WTC11 (cell line): ENCODE results near the gene SLC6A2. TPM values are rescaled to one million over a fixed set of nuclear protein-coding genes. Genes with fewer than 3 reads are reported as not detected.

Experiments
- ATAC-seq: fragments of 200-7000 bp; cut with Tn5 transposase; 2 replicates; pipeline ENCODE4 v1.10.0; 2021; ENCODE audit warnings: mild to moderate bottlenecking, moderate library complexity
- CTCF ChIA-PET: fragments of 300-600 bp; sonication (Branson Sonifier 250); formaldehyde crosslinking; loops from one replicate; lab custom pipeline; 2021; ENCODE audit warnings: antibody characterized with exemption; lab: Charles Lee
- POLR2A ChIA-PET: fragments of 350-600 bp; sonication (Branson Sonifier 250); formaldehyde crosslinking; loops from one replicate; lab custom pipeline; 2021; ENCODE audit warnings: antibody characterized with exemption; lab: Charles Lee
- DNase-seq: peaks from one replicate; pipeline ENCODE4 v3.0.0; 2021; ENCODE audit warnings: low spot score
- H3K27ac Mint-ChIP-seq: 2 replicates; pipeline ENCODE4 v1.8.0; 2021; ENCODE audit warnings: mixed read lengths
- H3K27me3 Mint-ChIP-seq: 2 replicates; pipeline ENCODE4 v1.8.0; 2021; ENCODE audit warnings: low read depth, mild to moderate bottlenecking, moderate library complexity, mixed read lengths
- H3K36me3 Mint-ChIP-seq: 2 replicates; pipeline ENCODE4 v1.8.0; 2021; ENCODE audit warnings: mixed read lengths
- H3K4me1 Mint-ChIP-seq: 2 replicates; pipeline ENCODE4 v1.8.0; 2022; ENCODE audit warnings: mixed read lengths
- H3K4me3 Mint-ChIP-seq: 2 replicates; pipeline ENCODE4 v1.8.0; 2021; ENCODE audit warnings: mild to moderate bottlenecking, moderate library complexity, mixed read lengths
- H3K9me3 Mint-ChIP-seq: 2 replicates; pipeline ENCODE4 v1.8.0; 2021; ENCODE audit warnings: mixed read lengths
- AFF4 ChIP-seq: sonication (generic); formaldehyde crosslinking; IDR thresholded peaks from 2 replicates; pipeline ENCODE4 v1.8.1; 2023; ENCODE audit warnings: mild to moderate bottlenecking, missing genetic modification reagents, borderline replicate concordance
- ARID4B ChIP-seq: sonication (generic); formaldehyde crosslinking; IDR thresholded peaks from 2 replicates; pipeline ENCODE4 v1.8.0; 2023; ENCODE audit warnings: missing genetic modification reagents, mild to moderate bottlenecking, borderline replicate concordance
- ATF2 ChIP-seq: sonication (generic); formaldehyde crosslinking; IDR thresholded peaks from 2 replicates; pipeline ENCODE4 v1.8.1; 2022; ENCODE audit warnings: low read depth, missing genetic modification reagents, borderline replicate concordance
- ELF4 ChIP-seq: sonication (generic); formaldehyde crosslinking; IDR thresholded peaks from 2 replicates; pipeline ENCODE4 v1.8.1; 2022; ENCODE audit warnings: low read depth, mild to moderate bottlenecking, moderate library complexity, missing genetic modification reagents
- EMX1 ChIP-seq: fragments of 250-450 bp; sonication (Bioruptor Pico); IDR thresholded peaks from 2 replicates; pipeline ENCODE4 v1.8.0; 2021; ENCODE audit warnings: mild to moderate bottlenecking
- IRF1 ChIP-seq: sonication (generic); formaldehyde crosslinking; IDR thresholded peaks from 2 replicates; pipeline ENCODE4 v1.8.0; 2023; ENCODE audit warnings: missing genetic modification reagents
- MXD4 ChIP-seq: fragments of 250-450 bp; sonication (Bioruptor Pico); IDR thresholded peaks from 2 replicates; pipeline ENCODE4 v1.8.0; 2021; ENCODE audit warnings: mild to moderate bottlenecking, moderate library complexity, borderline replicate concordance
- NR3C1 ChIP-seq: sonication (generic); formaldehyde crosslinking; conservative IDR thresholded peaks from 2 replicates; pipeline ENCODE4 v1.8.1; 2023; ENCODE audit warnings: low read depth, mild to moderate bottlenecking, missing genetic modification reagents
- USF2 ChIP-seq: sonication (generic); formaldehyde crosslinking; IDR thresholded peaks from 2 replicates; pipeline ENCODE4 v1.8.1; 2023; ENCODE audit warnings: mild to moderate bottlenecking, missing genetic modification reagents, moderate library complexity
- ZBTB43 ChIP-seq: sonication (generic); formaldehyde crosslinking; IDR thresholded peaks from 2 replicates; pipeline ENCODE4 v1.8.1; 2023; ENCODE audit warnings: mild to moderate bottlenecking, missing genetic modification reagents
- ZMAT4 ChIP-seq: fragments of 250-450 bp; sonication (Bioruptor Pico); IDR thresholded peaks from 2 replicates; pipeline ENCODE4 v1.9.0; 2021; ENCODE audit warnings: mild to moderate bottlenecking
- ZNF232 ChIP-seq: sonication (generic); formaldehyde crosslinking; IDR thresholded peaks from 2 replicates; pipeline ENCODE4 v1.8.0; 2022; ENCODE audit warnings: mild to moderate bottlenecking, missing genetic modification reagents
- ZNF281 ChIP-seq: sonication (generic); formaldehyde crosslinking; IDR thresholded peaks from 2 replicates; pipeline ENCODE4 v1.8.0; 2023; ENCODE audit warnings: mild to moderate bottlenecking, missing genetic modification reagents
- ZNF425 ChIP-seq: fragments of 250-450 bp; sonication (Bioruptor Pico); conservative IDR thresholded peaks from 2 replicates; pipeline ENCODE4 v1.9.0; 2021; ENCODE audit warnings: mild to moderate bottlenecking
- total RNA-seq: library from RNA; stranded (reverse); gene quantifications from 3 replicates; pipeline ENCODE4 v1.2.3, GENCODE V29; 2021

SLC6A2 gene
- total RNA-seq, 1 experiment from 2014 or later: 0.20 TPM

- DNase-seq (no peak), ATAC-seq (no peak)
- POLR2A ChIA-PET: no interaction called here
- Mint-ChIP-seq H3K9me3 (peaks cover under 1% of the 10 kb centered on the region), H3K27ac (no peak overlapping the region), H3K4me3 (no peak overlapping the region), H3K4me1 (peaks cover 3% of the 10 kb centered on the region), H3K36me3 (0 out of 2 replicates have a peak, but pooled peaks cover 3% of the 10 kb centered on the region), H3K27me3 (no peaks in the 10 kb centered on the region; the same call in 1 of the 2 replicates)
- CTCF ChIA-PET: interaction anchor here (1.1 kb wide), 1 partner anchor 281 kb away, joined by 3 read pairs; no protein-coding TSS in a partner anchor
- TF ChIP-seq ZNF425 (CRISPR knock-in tag) (no peak), ZBTB43 (no peak), ATF2 (CRISPR knock-in tag) (no peak), ELF4 (no peak), EMX1 (no peak), NR3C1 (CRISPR knock-in tag) (no peak), ZNF232 (CRISPR knock-in tag) (no peak), ZNF281 (CRISPR knock-in tag) (no peak), ZMAT4 (CRISPR knock-in tag) (no peak), USF2 (CRISPR knock-in tag) (no peak), MXD4 (CRISPR knock-in tag) (no peak)
These were observed 90.3 kb downstream of the SLC6A2 start for GRCh38 chr16:55746081-55746480.

- Mint-ChIP-seq H3K27me3 (no peaks in the 10 kb centered on the region; the same call in 1 of the 2 replicates), H3K4me3 (no peak overlapping the region), H3K27ac (no peak overlapping the region), H3K36me3 (peaks cover 14% of the 10 kb centered on the region), H3K9me3 (peaks cover 15% of the 10 kb centered on the region), H3K4me1 (0 out of 2 replicates have a peak, but pooled peaks cover 3% of the 10 kb centered on the region)
- DNase-seq (no peak), ATAC-seq (no peak)
- POLR2A ChIA-PET: no interaction called here
- CTCF ChIA-PET: no interaction called here
- no peak for TF ChIP-seq AFF4
- no peak for TF ChIP-seq IRF1 (CRISPR knock-in tag)
- TF ChIP-seq ARID4B (CRISPR knock-in tag): no peak
These were observed 92.0 kb downstream of the SLC6A2 start for GRCh38 chr16:55747785-55748184.
